Measurements from ENCODE around the gene LAMC2. TPM values are rescaled to one million over a fixed set of nuclear protein-coding genes. Genes with fewer than 3 reads are reported as not detected.

Gene LAMC2
- total RNA-seq, 1 experiment from 2014 or later: 642 TPM

DNA sequence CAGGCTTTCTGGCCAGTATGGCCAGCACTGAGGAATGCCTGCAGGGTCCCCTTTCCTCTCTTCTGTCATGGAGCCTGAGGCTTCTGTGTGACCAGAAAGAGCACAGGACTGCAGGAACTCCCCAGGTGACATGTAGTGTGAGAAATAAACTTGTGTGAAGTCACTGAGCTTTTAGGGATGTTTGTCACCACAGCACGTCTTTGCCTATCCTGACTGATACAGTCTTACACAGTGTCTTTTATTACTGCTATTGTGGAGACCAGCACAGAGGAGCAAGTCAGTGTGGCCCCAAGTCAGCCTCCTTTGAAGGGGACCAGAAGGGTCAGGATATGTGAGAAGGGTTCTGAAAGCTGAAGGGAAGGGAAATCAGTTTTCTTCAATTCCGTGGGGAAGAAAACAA lies 102.5 kb downstream of the LAMC2 start:
- no peak overlapping the region for H3K27ac Mint-ChIP-seq (ENCODE audit: unreplicated experiment)
- no peaks in the 10 kb centered on the region for H3K4me1 Mint-ChIP-seq (ENCODE audit: low read depth, unreplicated experiment)
- intact Hi-C loops (cut with micrococcal nuclease; ENCODE audit: unreplicated experiment): no loop called here
- TF ChIP-seq, protein P1, sequence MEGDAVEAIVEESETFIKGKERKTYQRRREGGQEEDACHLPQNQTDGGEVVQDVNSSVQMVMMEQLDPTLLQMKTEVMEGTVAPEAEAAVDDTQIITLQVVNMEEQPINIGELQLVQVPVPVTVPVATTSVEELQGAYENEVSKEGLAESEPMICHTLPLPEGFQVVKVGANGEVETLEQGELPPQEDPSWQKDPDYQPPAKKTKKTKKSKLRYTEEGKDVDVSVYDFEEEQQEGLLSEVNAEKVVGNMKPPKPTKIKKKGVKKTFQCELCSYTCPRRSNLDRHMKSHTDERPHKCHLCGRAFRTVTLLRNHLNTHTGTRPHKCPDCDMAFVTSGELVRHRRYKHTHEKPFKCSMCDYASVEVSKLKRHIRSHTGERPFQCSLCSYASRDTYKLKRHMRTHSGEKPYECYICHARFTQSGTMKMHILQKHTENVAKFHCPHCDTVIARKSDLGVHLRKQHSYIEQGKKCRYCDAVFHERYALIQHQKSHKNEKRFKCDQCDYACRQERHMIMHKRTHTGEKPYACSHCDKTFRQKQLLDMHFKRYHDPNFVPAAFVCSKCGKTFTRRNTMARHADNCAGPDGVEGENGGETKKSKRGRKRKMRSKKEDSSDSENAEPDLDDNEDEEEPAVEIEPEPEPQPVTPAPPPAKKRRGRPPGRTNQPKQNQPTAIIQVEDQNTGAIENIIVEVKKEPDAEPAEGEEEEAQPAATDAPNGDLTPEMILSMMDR (IDR thresholded peaks at IDR 0.05; ENCODE audit: unreplicated experiment): no peak
- no peaks in the 10 kb centered on the region for H3K36me3 Mint-ChIP-seq (ENCODE audit: insufficient read depth, unreplicated experiment)
- CTCF ChIA-PET: no interaction called here
- no peak for DNase-seq
- H3K9me3 Mint-ChIP-seq (ENCODE audit: low read depth, unreplicated experiment): no peaks in the 10 kb centered on the region
- H3K4me3 Mint-ChIP-seq (ENCODE audit: low read depth, unreplicated experiment): no peak overlapping the region
- H3K27me3 Mint-ChIP-seq (ENCODE audit: unreplicated experiment): peaks cover 44% of the 10 kb centered on the region
- BruUV-seq (replicated peaks): no TSS peak

DNA sequence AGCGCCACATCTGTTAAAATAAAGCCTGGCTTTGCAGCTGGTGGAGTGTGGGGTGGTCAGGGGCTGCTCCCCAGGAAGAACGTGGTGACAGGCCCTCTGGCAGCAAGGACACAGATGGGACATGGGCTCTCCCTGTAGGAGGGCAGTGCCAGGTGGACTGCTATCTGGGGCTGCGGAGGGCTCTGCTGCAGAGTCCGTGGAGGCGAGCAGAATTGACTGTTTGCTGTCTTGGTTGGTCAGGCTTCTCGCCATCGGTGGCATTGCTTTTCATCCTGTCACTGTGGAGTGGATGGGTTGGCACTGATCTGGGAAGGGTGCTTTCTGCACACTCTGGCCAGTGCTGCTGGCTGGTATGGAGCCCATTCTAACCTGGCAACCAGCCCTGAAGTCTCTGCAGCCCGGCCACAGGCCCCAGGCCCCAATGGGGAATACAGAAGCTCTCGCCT lies 103.0 kb downstream of the LAMC2 start:
- no peaks in the 10 kb centered on the region for H3K36me3 Mint-ChIP-seq (ENCODE audit: insufficient read depth, unreplicated experiment)
- no peak overlapping the region for H3K27ac Mint-ChIP-seq (ENCODE audit: unreplicated experiment)
- H3K4me1 Mint-ChIP-seq (ENCODE audit: low read depth, unreplicated experiment): no peaks in the 10 kb centered on the region
- TF ChIP-seq, protein P1 (IDR thresholded peaks at IDR 0.05; ENCODE audit: unreplicated experiment): no peak
- no peaks in the 10 kb centered on the region for H3K9me3 Mint-ChIP-seq (ENCODE audit: low read depth, unreplicated experiment)
- DNase-seq: no peak
- CTCF ChIA-PET: no interaction called here
- intact Hi-C loops (cut with micrococcal nuclease; ENCODE audit: unreplicated experiment): no loop called here
- peaks cover 39% of the 10 kb centered on the region for H3K27me3 Mint-ChIP-seq (ENCODE audit: unreplicated experiment)
- H3K4me3 Mint-ChIP-seq (ENCODE audit: low read depth, unreplicated experiment): no peak overlapping the region
- BruUV-seq (replicated peaks): no TSS peak

DNA sequence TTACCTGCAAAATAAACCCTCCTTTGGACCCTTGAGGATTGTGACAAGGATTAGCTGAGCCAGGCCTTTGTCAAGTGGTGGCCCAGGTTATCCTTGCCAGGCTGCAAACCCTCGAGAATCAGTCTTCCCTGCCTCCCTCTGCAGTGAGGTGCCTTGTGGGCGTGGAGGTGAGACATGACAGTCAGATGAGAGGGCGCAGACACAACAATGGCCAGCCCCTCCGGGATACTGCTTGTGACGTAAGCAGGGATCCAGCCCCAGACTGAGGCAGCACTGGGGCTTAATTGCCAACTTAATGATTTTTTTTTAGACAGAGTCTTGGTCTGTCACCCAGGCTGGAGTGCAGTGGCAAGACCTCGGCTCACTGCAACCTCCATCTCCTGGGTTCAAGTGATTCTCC lies 104.6 kb downstream of the LAMC2 start:
- Mint-ChIP-seq H3K4me3 (ENCODE audit: low read depth, unreplicated experiment) (no peak overlapping the region), H3K9me3 (ENCODE audit: low read depth, unreplicated experiment) (no peaks in the 10 kb centered on the region), H3K4me1 (ENCODE audit: low read depth, unreplicated experiment) (no peaks in the 10 kb centered on the region), H3K27me3 (ENCODE audit: unreplicated experiment) (peaks cover 35% of the 10 kb centered on the region), H3K36me3 (ENCODE audit: insufficient read depth, unreplicated experiment) (no peaks in the 10 kb centered on the region), H3K27ac (ENCODE audit: unreplicated experiment) (no peak overlapping the region)
- intact Hi-C loops (cut with micrococcal nuclease; ENCODE audit: unreplicated experiment): no loop called here
- CTCF ChIA-PET: no interaction called here
- BruUV-seq (replicated peaks): no TSS peak
- TF ChIP-seq, protein P1 (IDR thresholded peaks at IDR 0.05; ENCODE audit: unreplicated experiment): no peak
- DNase-seq: no peak

DNA sequence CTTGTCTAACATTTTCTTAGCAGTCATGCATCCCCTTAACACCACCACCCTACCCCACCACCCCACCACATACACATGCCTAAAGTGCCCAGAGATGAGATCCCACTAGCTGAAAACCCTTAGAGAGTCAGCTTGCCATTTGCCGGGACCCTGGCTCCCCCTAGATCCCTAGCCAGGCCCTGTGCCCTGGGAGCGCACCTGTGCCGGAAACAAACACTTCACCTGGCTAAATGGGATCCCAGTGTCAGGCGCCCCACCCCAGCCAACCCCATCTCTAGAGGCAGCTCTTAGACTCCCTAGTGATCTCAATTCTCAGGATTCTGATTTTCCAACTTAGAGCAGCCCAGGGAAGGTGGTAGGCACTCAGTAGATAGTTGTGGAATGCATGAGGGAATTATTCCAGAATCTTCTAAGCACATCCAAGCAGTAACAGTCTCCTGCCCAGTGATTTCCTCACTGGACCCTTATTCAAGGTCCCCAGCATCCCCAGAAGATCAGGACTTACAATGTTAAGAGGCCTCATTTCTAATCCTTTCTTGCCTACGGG lies 105.2 kb downstream of the LAMC2 start:
- no peak overlapping the region for H3K4me3 Mint-ChIP-seq (ENCODE audit: low read depth, unreplicated experiment)
- DNase-seq: no peak
- no peak overlapping the region for H3K27ac Mint-ChIP-seq (ENCODE audit: unreplicated experiment)
- H3K9me3 Mint-ChIP-seq (ENCODE audit: low read depth, unreplicated experiment): no peaks in the 10 kb centered on the region
- intact Hi-C loops (cut with micrococcal nuclease; ENCODE audit: unreplicated experiment): no loop called here
- H3K4me1 Mint-ChIP-seq (ENCODE audit: low read depth, unreplicated experiment): no peaks in the 10 kb centered on the region
- peaks cover 31% of the 10 kb centered on the region for H3K27me3 Mint-ChIP-seq (ENCODE audit: unreplicated experiment)
- no TSS peak for BruUV-seq (replicated peaks)
- CTCF ChIA-PET: no interaction called here
- H3K36me3 Mint-ChIP-seq (ENCODE audit: insufficient read depth, unreplicated experiment): no peaks in the 10 kb centered on the region
- TF ChIP-seq, protein P1 (IDR thresholded peaks at IDR 0.05; ENCODE audit: unreplicated experiment): no peak
